Measurements from ENCODE around the gene ANO4. TPM values are rescaled to one million over a fixed set of nuclear protein-coding genes. Genes with fewer than 3 reads are reported as not detected.

Gene ANO4
- total RNA-seq (1 to 10 TPM; 1.6 to 1.9 TPM), polyA plus RNA-seq (under 1 TPM; 0.10 to 0.16 TPM)
- long read RNA-seq, donor 1: 0 reads
- long read RNA-seq, donor 2: 0 reads
- long read RNA-seq, donor 3: 0 reads
- long read RNA-seq, donor 4: 0 reads
- long read RNA-seq, donor 5: 0 reads

- WGBS, 2 donors: 14 to 15% methylated on average over 18 of the region's 18 CpGs
- Histone ChIP-seq H3K36me3 (ENCODE audit: control insufficient read depth in 4 of 4, insufficient read depth in 4 of 4, low read length in 4 of 4) (no peaks in the 10 kb centered on the region), H3K4me1 (ENCODE audit: control insufficient read depth in 5 of 5, insufficient read depth in 5 of 5, low read length in 5 of 5) (peaks cover 0 to 43% (median 10%) of the 10 kb centered on the region in 5 donors), H3K9me3 (ENCODE audit: control insufficient read depth in 4 of 4, insufficient read depth in 3 of 4, low read length in 3 of 4) (no peaks in the 10 kb centered on the region), H3K9ac (ENCODE audit: insufficient read depth in 1 of 2, low read length in 2 of 2) (no peak within 1 kb of the TSS), H3K27me3 (ENCODE audit: control insufficient read depth in 3 of 3, insufficient read depth in 3 of 3, low read length in 2 of 3) (peaks cover 0 to 18% (median 11%) of the 10 kb centered on the region in 3 donors), H3K4me3 (no peak within 1 kb of the TSS), H3K27ac (ENCODE audit: low read depth in 1 of 2, low read length in 1 of 2) (no peak within 1 kb of the TSS)
- DNase-seq (peak; percentile 29 to 62 (median 55)), ATAC-seq (ENCODE audit: insufficient read depth, low FRiP score) (no peak)
- no peak for TF ChIP-seq CTCF (IDR thresholded peaks at IDR 0.05; ENCODE audit: control extremely low read depth, extremely low read depth)
Observed at GRCh38 chr12:100794441-100795173, at the start of gene ANO4. Gene ANO4 (plus strand): TSS chr12:100794776. CDS start chr12:100901786, 107,010 bp downstream.

DNA sequence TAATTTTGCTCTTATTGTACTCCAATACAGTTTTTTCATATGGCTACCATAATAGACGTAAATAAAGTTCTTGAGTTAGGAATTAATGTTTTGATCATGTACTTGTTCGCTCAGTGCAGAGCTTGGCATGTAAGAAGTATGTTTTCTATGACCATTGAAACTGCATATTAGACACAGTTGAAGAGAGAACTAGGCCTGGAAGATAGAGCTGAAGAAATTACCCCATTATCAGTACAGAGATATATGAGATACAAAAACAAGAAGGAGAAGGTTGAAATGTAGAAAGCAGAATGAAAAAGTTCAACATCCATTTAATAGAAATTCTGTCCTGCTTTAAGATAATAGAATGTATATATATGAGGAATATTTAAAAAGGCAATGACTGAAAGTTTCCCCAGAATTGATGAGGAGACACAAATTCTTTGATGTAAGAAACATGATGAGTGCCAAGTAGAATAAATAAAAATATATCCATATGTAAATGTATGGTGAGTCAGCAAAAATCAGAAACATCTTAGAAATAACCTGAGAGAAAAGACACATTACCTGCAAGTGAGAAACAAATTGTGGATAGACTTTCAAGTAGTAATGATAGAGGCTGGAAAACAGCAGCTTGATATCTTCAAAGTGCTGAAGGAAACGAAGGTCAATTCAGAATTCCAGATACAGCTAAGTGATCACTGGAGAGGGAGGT, 49.1 kb upstream of the ANO4 start:
- ATAC-seq (ENCODE audit: insufficient read depth, low FRiP score) (no peak), DNase-seq (no peak)
- no peaks in the 10 kb centered on the region for H3K27me3 ChIP-seq (ENCODE audit: control insufficient read depth in 3 of 3, insufficient read depth in 3 of 3, low read length in 2 of 3)
- no peak overlapping the region for H3K9ac ChIP-seq (ENCODE audit: insufficient read depth in 1 of 2, low read length in 2 of 2)
- TF ChIP-seq CTCF (IDR thresholded peaks at IDR 0.05; ENCODE audit: control extremely low read depth, extremely low read depth): no peak
- H3K4me3 ChIP-seq: no peak overlapping the region
- no peaks in the 10 kb centered on the region for H3K36me3 ChIP-seq (ENCODE audit: control insufficient read depth in 4 of 4, insufficient read depth in 4 of 4, low read length in 4 of 4)
- no peak overlapping the region for H3K27ac ChIP-seq (ENCODE audit: low read depth in 1 of 2, low read length in 1 of 2)
- H3K4me1 ChIP-seq (ENCODE audit: control insufficient read depth in 5 of 5, insufficient read depth in 5 of 5, low read length in 5 of 5): no peaks in the 10 kb centered on the region
- peaks cover 0 to 4% (median 0%) of the 10 kb centered on the region in 4 donors for H3K9me3 ChIP-seq (ENCODE audit: control insufficient read depth in 4 of 4, insufficient read depth in 3 of 4, low read length in 3 of 4)
- WGBS, 2 donors: 78 to 81% methylated on average over 3 of the region's 3 CpGs

- no peak for TF ChIP-seq CTCF (IDR thresholded peaks at IDR 0.05; ENCODE audit: control extremely low read depth, extremely low read depth)
- no peak overlapping the region for H3K4me3 ChIP-seq
- 73 to 78% methylated on average over 2 of the region's 2 CpGs for WGBS, 2 donors
Observed at GRCh38 chr12:100752841-100753240, 41.7 kb upstream of the ANO4 start.

More at GRCh38 chr12:100752841-100753240, 41.7 kb upstream of the ANO4 start:
- Histone ChIP-seq H3K9ac (ENCODE audit: insufficient read depth in 1 of 2, low read length in 2 of 2) (no peak overlapping the region), H3K4me1 (ENCODE audit: control insufficient read depth in 5 of 5, insufficient read depth in 5 of 5, low read length in 5 of 5) (no peaks in the 10 kb centered on the region), H3K9me3 (ENCODE audit: control insufficient read depth in 4 of 4, insufficient read depth in 3 of 4, low read length in 3 of 4) (peaks cover 0 to 4% (median 2%) of the 10 kb centered on the region in 4 donors), H3K36me3 (ENCODE audit: control insufficient read depth in 4 of 4, insufficient read depth in 4 of 4, low read length in 4 of 4) (no peaks in the 10 kb centered on the region), H3K27ac (ENCODE audit: low read depth in 1 of 2, low read length in 1 of 2) (no peak overlapping the region), H3K27me3 (ENCODE audit: control insufficient read depth in 3 of 3, insufficient read depth in 3 of 3, low read length in 2 of 3) (no peaks in the 10 kb centered on the region)
- ATAC-seq (ENCODE audit: insufficient read depth, low FRiP score) (no peak), DNase-seq (no peak)

Measured in lung (tissue), 16 donors.